Keratinocyte (primary cell): ENCODE measurements around the gene KLC3. TPM values are rescaled to one million over a fixed set of nuclear protein-coding genes. Genes with fewer than 3 reads are reported as not detected.

ENCODE experiments used
- DNase-seq: peaks from one replicate; pipeline ENCODE4 v3.0.0-alpha.2; 2011; ENCODE audit warnings: low read depth, missing footprints, low spot score
- FAIRE-seq: peaks from 2 replicates; lab custom pipeline; 2011; peaks lifted over from hg19 to GRCh38; lab: Jason Lieb, UNC
- H2AFZ ChIP-seq: 2 replicates; pipeline ENCODE4 v1.6.0; 2012; ENCODE audit warnings: low read length, control low read depth, inconsistent platforms; ENCODE audit not compliant: control insufficient read depth
- H3K27ac ChIP-seq: 2 replicates; pipeline ENCODE4 v1.5.1; 2011; ENCODE audit warnings: low read length; ENCODE audit not compliant: control insufficient read depth, insufficient read depth
- H3K27me3 ChIP-seq: 3 replicates; pipeline ENCODE4 v1.6.0; 2011; ENCODE audit warnings: low read length; ENCODE audit not compliant: control insufficient read depth, insufficient read depth; ENCODE audit errors: extremely low read depth
- H3K36me3 ChIP-seq, 2 experiments: 2 replicates in 1 of 2; 3 replicates in 1 of 2; pipeline ENCODE4 v1.5.1; 2011; ENCODE audit warnings: low read length in 2 of 2, mild to moderate bottlenecking in 1 of 2; ENCODE audit not compliant: control insufficient read depth in 2 of 2, insufficient read depth in 2 of 2; ENCODE audit errors: extremely low read depth in 1 of 2
- H3K4me1 ChIP-seq: 3 replicates; pipeline ENCODE4 v1.5.1; 2011; ENCODE audit warnings: low read length; ENCODE audit not compliant: control insufficient read depth, insufficient read depth; ENCODE audit errors: extremely low read depth
- H3K4me2 ChIP-seq: 3 replicates; pipeline ENCODE4 v1.6.0; 2011; ENCODE audit warnings: low read depth, low read length; ENCODE audit not compliant: control insufficient read depth, insufficient read depth; ENCODE audit errors: extremely low read depth
- H3K4me3 ChIP-seq, 3 experiments: fragments of 200-600 bp in 1 of 3; sonication (generic) in 1 of 3; 2 replicates in 2 of 3; 3 replicates in 1 of 3; pipeline ENCODE4 v1.5.1; 2011 to 2016; ENCODE audit warnings: low read length in 3 of 3, mild to moderate bottlenecking in 3 of 3, control low read depth in 2 of 3, inconsistent platforms in 1 of 3, low read depth in 1 of 3, mixed read lengths in 1 of 3, mixed run types in 1 of 3, moderate library complexity in 1 of 3; ENCODE audit not compliant: control insufficient read depth in 2 of 3, insufficient read depth in 2 of 3; ENCODE audit errors: extremely low read depth in 1 of 3
- H3K79me2 ChIP-seq: 2 replicates; pipeline ENCODE4 v1.6.0; 2012; ENCODE audit warnings: low read length; ENCODE audit not compliant: control insufficient read depth, insufficient read depth
- H3K9ac ChIP-seq: 3 replicates; pipeline ENCODE4 v1.6.0; 2011; ENCODE audit warnings: low read length; ENCODE audit not compliant: control insufficient read depth, insufficient read depth; ENCODE audit errors: extremely low read depth
- H3K9me1 ChIP-seq: 3 replicates; pipeline ENCODE4 v1.6.0; 2011; ENCODE audit warnings: low read length; ENCODE audit not compliant: control insufficient read depth, insufficient read depth; ENCODE audit errors: extremely low read depth
- H3K9me3 ChIP-seq: 2 replicates; pipeline ENCODE4 v1.5.1; 2012; ENCODE audit warnings: low read depth, low read length; ENCODE audit not compliant: control insufficient read depth
- H4K20me1 ChIP-seq: 3 replicates; pipeline ENCODE4 v1.6.0; 2011; ENCODE audit warnings: low read length; ENCODE audit not compliant: control insufficient read depth, insufficient read depth; ENCODE audit errors: extremely low read depth
- EZH2 ChIP-seq: IDR thresholded peaks from one replicate; pipeline ENCODE4 v1.6.1; 2012; ENCODE audit warnings: inconsistent platforms, mild to moderate bottlenecking, low read length, moderate library complexity
- dilution Hi-C: fragments of 300-500 bp; cut with MboI; formaldehyde crosslinking; loops from one replicate; pipeline ENCODE4 v1.7.0; 2020; ENCODE audit warnings: low sequenced_read_pairs; ENCODE audit not compliant: extremely low pct_ligation_motif_present
- polyA plus RNA-seq, 5 experiments: library from polyadenylated mRNA; depleted of rRNA in 3 of 5; stranded (reverse) in 3 of 5; stranded (forward) in 1 of 5; unstranded in 1 of 5; fragments of >200 nt; gene quantifications; 1 replicate in 1 of 5; 2 replicates in 3 of 5; 3 replicates in 1 of 5; pipeline versions ENCODE4 v1.2.1 to v1.2.3, GENCODE V29; 2011 to 2012; ENCODE audit warnings: missing spikeins in 2 of 5, low read depth in 1 of 5, low replicate concordance in 1 of 5
- TF ChIP-seq, protein P1 (sequence below), 3 experiments: IDR thresholded peaks in 1 of 3; conservative IDR thresholded peaks in 1 of 3; optimal IDR thresholded peaks in 1 of 3; 2 replicates in 2 of 3; 3 replicates in 1 of 3; pipeline versions ENCODE3 to v1.5.1; 2011; ENCODE audit warnings: low read length in 3 of 3, mild to moderate bottlenecking in 3 of 3, moderate library complexity in 2 of 3, control low read depth in 1 of 3, inconsistent platforms in 1 of 3; ENCODE audit not compliant: insufficient read depth in 2 of 3; ENCODE audit errors: extremely low read depth in 1 of 3

Gene KLC3
- polyA plus RNA-seq, 1 donor (not counting 4 experiments of a cell fraction or from before 2014, with no cell fraction given), result 14.7 TPM

DNA sequence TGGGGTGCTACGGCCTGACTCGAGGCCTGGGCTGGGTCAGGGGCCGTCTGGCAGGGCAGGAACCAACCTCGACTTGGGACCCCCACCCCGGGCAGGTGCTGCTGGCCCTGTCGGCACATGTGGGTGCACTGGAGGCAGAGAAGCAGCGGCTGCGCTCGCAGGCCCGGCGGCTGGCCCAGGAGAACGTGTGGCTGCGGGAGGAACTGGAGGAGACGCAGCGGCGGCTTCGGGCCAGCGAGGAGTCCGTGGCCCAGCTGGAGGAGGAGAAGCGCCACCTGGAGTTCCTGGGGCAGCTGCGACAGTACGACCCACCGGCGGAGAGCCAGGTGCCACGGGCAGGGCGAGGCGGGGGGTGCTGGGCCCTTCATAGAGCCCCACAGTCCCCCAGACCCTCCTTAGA lies 5.9 kb downstream of the KLC3 start:
- H3K9me3 ChIP-seq, result no peaks in the 10 kb centered on the region

DNA sequence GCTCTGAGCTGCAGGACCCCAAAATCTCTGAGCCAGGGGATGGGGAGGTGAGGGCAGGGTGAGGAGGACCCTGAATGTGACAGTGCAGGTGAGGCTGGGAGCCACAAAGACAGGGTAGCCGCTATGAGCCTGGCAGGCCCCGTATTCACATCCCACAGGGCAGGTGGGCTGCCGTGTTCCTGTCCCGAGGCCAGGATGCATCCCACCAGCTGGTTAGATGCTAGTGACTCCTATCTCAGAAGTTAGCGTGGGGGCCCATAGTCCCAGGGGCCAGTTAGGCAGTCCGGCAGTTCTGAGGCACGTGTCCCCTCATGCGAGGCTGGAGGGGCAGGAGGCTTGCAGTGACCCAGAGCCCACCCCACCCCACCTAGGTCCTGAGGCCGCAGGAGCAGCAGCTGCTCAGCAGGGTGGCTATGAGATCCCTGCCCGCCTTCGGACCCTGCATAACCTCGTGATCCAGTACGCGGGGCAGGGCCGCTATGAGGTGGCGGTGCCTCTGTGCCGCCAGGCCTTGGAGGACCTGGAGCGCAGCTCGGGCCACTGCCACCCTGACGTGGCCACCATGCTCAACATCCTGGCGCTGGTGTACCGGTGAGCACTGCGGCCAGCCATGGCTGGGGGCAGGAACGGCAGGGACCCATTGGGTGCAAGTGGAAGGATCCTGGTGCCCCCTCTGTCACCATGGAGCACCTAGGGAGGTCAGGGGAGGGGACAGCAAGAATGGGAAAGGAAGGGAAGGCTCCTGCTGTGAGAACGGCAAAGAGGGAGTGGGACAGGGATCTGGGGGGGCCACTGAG lies 7.2 kb downstream of the KLC3 start:
- no peak overlapping the region for H3K4me2 ChIP-seq
- peaks cover 3% of the 10 kb centered on the region for H4K20me1 ChIP-seq
- no peak overlapping the region for H2AFZ ChIP-seq
- no peak overlapping the region for H3K27ac ChIP-seq
- no peaks in the 10 kb centered on the region for H3K9me3 ChIP-seq
- TF ChIP-seq, protein P1, sequence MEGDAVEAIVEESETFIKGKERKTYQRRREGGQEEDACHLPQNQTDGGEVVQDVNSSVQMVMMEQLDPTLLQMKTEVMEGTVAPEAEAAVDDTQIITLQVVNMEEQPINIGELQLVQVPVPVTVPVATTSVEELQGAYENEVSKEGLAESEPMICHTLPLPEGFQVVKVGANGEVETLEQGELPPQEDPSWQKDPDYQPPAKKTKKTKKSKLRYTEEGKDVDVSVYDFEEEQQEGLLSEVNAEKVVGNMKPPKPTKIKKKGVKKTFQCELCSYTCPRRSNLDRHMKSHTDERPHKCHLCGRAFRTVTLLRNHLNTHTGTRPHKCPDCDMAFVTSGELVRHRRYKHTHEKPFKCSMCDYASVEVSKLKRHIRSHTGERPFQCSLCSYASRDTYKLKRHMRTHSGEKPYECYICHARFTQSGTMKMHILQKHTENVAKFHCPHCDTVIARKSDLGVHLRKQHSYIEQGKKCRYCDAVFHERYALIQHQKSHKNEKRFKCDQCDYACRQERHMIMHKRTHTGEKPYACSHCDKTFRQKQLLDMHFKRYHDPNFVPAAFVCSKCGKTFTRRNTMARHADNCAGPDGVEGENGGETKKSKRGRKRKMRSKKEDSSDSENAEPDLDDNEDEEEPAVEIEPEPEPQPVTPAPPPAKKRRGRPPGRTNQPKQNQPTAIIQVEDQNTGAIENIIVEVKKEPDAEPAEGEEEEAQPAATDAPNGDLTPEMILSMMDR (optimal IDR thresholded peaks at IDR 0.05 in 1 of 3, IDR thresholded peaks at IDR 0.05 in 1 of 3, conservative IDR thresholded peaks at IDR 0.05 in 1 of 3; ENCODE audit: extremely low read depth in 1 of 3, insufficient read depth in 2 of 3, low read length in 3 of 3), result no peak
- no peak for TF ChIP-seq EZH2
- dilution Hi-C loops, result no loop called here
- H3K9ac ChIP-seq, result no peak overlapping the region
- H3K9me1 ChIP-seq, result no peaks in the 10 kb centered on the region
- FAIRE-seq (no peak), DNase-seq (no peak)
- H3K4me1 ChIP-seq, result peaks cover 11% of the 10 kb centered on the region
- no peaks in the 10 kb centered on the region for H3K27me3 ChIP-seq
- peaks cover 18 to 33% of the 10 kb centered on the region in 2 experiments for H3K36me3 ChIP-seq
- no peak overlapping the region for H3K4me3 ChIP-seq
- peaks cover 3% of the 10 kb centered on the region for H3K79me2 ChIP-seq

More for the DNA sequence above, 5.9 kb downstream of the KLC3 start:
- Histone ChIP-seq H3K9ac (no peak overlapping the region), H3K27ac (no peak overlapping the region), H3K9me1 (no peaks in the 10 kb centered on the region), H3K36me3 (peaks cover 6 to 24% of the 10 kb centered on the region in 2 experiments), H3K4me2 (no peak overlapping the region), H4K20me1 (no peaks in the 10 kb centered on the region), H2AFZ (no peak overlapping the region), H3K79me2 (peaks cover 12% of the 10 kb centered on the region), H3K4me3 (no peak overlapping the region), H3K4me1 (peaks cover 18% of the 10 kb centered on the region), H3K27me3 (no peaks in the 10 kb centered on the region)
- DNase-seq (no peak), FAIRE-seq (no peak)
- dilution Hi-C loops, result no loop called here
- TF ChIP-seq, protein P1 (optimal IDR thresholded peaks at IDR 0.05 in 1 of 3, IDR thresholded peaks at IDR 0.05 in 1 of 3, conservative IDR thresholded peaks at IDR 0.05 in 1 of 3; ENCODE audit: extremely low read depth in 1 of 3, insufficient read depth in 2 of 3, low read length in 3 of 3), result no peak
- TF ChIP-seq EZH2, result no peak
